ENCODE results near the gene ITGA5. TPM values are rescaled to one million over a fixed set of nuclear protein-coding genes. Genes with fewer than 3 reads are reported as not detected.
"Not testable (repeated sequence)": the region's sequence is repeated elsewhere in the genome, so short reads cannot be mapped to it uniquely, and the experiment has no call there.

The ITGA5 gene
- total RNA-seq, 1 donor from 2014 or later, result 71.1 TPM

GRCh38 chr12:54358191-54358944, 60.7 kb downstream of the ITGA5 start:
- intact Hi-C loops (cut with micrococcal nuclease), result loop anchor here (2.0 kb wide), 3 partner anchors 54 to 202 kb away; partner anchors contain the start of gene NCKAP1L

GRCh38 chr12:54357506-54358190, 61.4 kb downstream of the ITGA5 start:
- intact Hi-C loops (cut with micrococcal nuclease), result loop anchor here (2.0 kb wide), 3 partner anchors 55 to 203 kb away; partner anchors contain the start of gene NCKAP1L

DNA sequence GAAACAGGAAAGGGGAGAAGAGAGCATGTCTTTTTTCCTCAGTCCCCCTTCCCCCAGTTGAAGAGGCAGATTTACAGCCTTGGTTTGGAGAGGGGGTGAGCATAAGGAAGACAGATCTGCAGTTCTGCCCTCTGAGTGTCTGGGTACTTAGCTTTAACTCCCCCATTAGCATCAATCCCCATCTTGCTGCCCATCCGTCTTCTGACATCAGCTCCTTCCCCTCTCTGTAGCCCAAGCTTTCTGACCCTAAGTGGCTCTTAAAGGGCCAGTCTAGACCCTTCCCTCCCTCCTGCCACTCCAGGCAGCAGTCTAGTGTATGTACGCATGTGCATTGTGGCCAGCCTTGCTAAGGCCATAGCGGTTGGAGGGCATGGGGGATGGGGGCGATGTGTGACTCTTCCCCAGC, 62.1 kb downstream of the ITGA5 start:
- intact Hi-C loops (cut with micrococcal nuclease), result no loop called here

DNA sequence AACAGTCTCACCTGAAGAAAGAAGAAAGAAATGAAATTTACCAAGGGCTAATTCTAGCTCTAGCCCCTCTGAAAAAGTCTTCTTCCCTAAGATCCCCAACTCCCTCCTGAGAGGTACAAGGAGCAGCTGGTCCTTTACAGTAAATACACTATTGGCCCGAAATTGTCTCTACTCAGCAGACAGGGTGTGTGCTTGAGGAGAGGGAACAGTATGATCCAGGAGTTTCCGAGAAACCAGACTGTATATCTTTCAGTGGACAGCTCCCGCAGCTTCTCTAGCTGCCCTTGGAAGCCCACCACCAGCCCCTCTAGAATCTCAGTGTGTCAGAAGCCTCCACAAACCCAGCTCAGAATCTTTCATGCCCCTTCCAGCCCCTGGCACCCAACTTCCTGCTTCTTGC, 62.8 kb downstream of the ITGA5 start:
- intact Hi-C loops (cut with micrococcal nuclease), result no loop called here

DNA sequence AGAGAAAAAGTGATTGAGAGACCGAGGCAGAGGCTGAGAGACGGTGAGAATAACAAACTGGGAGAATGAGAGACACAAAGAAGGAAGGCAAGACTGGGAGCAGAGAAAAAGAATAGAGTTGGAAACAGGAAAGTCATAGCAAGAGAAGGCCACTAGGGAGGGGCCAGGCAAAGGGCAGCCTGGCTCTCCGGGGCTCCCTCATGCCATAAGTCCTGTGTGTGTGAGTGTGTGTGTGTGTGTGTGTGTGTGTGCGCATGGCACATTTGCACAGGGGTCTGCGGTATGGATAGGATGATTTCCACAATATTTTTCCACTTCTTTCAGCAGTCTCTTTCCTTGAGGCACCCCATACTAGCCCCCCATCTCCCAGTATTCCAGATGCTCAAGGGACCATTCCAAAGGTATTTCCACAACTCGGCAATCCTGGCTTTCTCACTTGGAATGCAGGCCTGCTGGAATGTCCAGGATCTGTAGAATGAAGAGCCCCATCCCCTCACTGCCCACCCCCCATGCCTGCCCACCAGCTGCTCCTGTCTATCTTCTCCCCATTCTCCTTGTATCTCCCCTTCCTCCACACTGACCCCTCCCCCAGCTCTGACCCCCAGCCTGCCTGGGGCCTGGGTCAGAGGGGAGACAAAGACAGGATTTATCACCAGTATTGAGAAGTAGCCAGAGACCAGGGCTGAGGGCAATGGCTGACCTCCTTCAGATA, 63.8 kb downstream of the ITGA5 start:
- intact Hi-C loops (cut with micrococcal nuclease), result no loop called here

GRCh38 chr12:54354271-54354670, 64.8 kb downstream of the ITGA5 start:
- intact Hi-C loops (cut with micrococcal nuclease), result not testable (repeated sequence)

DNA sequence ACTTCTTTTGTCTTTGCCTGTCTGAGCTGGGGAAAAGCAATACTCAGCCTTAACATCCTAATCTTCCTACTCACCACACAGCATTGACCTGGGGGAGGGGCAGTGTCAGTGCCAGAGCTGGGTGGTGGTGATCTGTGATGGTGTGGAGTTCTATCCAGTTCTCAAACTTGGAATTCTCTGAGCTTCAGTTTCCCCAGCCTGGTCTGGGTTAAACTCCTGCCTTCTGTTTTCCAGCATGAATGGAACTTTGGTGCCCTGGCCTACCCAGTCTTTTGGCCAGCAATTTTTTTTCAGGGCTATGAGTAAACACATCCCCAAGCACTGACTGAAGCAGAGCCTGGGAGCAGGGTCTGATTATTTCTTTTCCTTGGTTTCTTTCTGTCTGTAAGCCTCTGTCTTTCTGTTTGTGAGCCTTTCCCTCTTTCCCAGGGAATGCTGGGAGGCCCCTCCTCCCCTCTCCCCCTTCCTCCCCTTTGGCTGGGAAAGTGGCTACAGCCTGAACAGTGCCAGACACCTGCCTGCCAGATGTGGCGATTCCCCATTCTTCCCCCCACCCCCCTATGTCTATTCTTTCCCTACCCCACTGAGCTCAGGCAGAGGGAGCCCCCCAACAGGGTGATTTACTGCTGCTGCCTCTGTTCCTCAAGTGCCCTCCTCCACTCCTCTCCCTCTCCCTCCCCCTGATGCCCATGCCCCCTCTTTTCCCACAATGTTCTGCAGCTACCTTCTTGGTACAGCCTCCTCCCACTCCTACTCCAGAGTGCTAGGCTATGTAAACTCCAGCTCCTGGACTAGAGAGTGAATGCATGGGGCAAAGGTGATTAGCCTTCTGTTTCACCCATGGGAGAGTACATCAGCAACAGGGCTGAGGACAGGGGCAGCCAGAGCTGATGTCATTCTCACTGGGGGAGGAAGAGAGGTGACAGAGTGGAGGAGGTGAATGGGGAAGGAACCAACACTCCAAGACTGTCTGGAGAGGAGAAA, 65.9 kb downstream of the ITGA5 start:
- intact Hi-C loops (cut with micrococcal nuclease), result no loop called here

DNA sequence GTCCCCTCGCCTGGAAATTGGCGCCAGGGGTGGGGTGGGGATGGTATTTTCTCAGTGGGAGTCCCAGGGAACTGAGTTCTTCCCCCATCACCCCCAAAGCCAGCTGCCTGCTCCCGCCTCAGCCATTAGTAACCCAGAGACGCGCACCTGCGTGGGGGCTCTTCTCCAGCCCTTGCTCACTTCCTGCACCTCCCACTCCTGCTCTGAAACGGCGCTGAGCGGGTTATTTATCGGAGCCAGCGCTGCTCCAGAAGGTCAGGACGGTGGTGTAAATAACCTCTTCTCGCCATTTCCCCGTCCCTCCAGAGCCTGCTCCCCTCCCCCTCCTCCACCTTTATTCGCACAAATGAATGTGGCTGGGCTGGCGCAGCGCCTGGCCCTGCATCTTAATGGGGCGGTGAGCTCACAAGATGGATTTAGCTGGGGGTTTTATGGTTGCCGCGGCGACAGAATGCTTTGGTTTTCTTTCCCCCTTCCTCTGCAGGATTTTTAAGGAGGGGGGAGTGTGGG, 67.0 kb downstream of the ITGA5 start:
- intact Hi-C loops (cut with micrococcal nuclease), result no loop called here

DNA sequence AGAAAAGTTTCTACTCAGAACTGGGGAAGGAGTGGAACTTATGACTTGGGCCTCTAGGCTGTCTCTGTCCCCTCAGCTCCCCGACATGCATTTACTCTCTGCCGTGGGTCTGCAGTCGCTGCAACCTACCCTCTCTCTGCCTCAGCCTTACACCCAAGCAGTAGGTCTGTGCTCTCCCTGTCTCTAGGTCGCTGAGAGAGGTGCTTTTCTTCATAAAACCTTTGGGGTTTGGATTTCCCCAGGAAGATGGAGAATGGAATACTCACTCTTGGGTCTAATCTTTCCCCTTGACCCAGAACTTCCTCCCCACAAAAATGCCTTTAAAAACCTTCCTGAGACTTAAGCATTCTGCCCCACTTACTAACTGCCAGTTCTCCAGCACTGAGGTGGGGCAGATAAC, 67.7 kb downstream of the ITGA5 start:
- intact Hi-C loops (cut with micrococcal nuclease), result no loop called here

DNA sequence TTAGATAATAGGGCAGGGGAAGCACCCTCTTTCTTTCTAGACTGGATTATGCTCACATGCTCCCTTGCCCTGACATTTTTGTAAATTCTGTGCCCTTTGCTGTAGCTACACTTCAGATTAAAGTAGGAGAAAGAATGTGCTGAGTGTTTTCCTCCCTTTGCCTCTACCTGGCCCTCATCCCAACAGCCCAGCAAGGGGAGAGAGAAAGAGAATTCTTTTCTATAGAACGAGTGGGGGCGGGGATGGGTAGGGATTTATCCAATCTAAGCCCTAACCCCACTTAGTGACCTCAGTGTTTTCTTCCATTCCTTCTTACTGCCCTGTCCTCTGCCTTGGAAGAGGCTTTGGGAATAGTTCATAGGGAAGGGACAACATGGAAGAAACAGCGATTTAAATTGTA, 68.3 kb downstream of the ITGA5 start:
- intact Hi-C loops (cut with micrococcal nuclease), result no loop called here

DNA sequence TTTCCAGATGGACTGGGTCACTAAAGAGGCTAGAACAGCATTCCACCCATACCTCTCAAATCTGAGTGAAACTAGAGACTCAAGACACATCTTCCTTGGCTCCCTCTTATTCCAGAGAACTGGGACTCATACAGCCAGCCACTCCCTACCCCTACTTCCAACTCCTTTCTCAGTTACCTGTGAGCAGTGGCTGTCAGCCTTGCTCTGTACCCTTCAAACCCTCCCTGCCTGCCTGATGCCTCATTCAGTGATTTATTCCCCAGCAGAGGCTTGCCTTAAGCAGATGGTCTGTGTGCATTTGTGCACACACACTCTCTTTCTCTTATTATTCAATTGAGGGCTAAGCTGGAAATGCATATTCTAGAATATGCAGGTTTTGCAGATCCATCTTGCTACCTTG, 69.4 kb downstream of the ITGA5 start:
- intact Hi-C loops (cut with micrococcal nuclease), result no loop called here

DNA sequence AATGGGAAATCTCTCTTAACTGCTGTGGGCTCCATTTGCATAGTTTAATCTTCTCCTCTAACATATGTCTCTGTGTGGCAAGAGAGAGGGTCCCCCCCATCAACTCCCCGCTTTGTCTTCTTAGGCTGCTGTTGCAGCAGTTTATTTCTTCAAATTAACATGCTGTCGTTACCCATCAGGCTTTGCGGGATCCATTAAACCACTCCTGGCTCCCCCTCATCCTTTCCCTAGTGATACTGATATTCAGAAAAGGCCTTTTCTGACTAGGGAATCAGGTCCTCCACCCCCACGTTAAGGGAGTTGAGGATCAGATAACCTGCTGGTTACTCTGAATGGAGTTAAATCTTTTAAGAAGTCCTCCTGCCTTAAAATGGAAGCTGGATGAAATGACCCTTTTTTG, 70.0 kb downstream of the ITGA5 start:
- intact Hi-C loops (cut with micrococcal nuclease), result no loop called here

Other genes starting within 250 kb of the ITGA5 start
- 28.7 and 30.2 TPM in 2 replicates for gene SMUG1, start 230.3 kb downstream of the ITGA5 start, total RNA-seq
- 123 and 125 TPM in 2 replicates for gene CBX5, start 139.1 kb downstream of the ITGA5 start, total RNA-seq
- gene HNRNPA1, start 138.5 kb downstream of the ITGA5 start, total RNA-seq, result 1,289 and 1,304 TPM in 2 replicates
- not detected in 2 replicates for gene NFE2, start 118.3 kb downstream of the ITGA5 start, total RNA-seq
- 152 and 153 TPM in 2 replicates for gene COPZ1, start 94.1 kb downstream of the ITGA5 start, total RNA-seq
- 2.4 and 3.5 TPM in 2 replicates for gene GPR84, start 54.8 kb downstream of the ITGA5 start, total RNA-seq
- 0.66 and 1.2 TPM in 2 replicates for gene ZNF385A, start 34.5 kb downstream of the ITGA5 start, total RNA-seq
- gene GTSF1, start 54.3 kb upstream of the ITGA5 start, total RNA-seq, result 7.6 and 9.5 TPM in 2 replicates
- gene NCKAP1L, start 78.5 kb upstream of the ITGA5 start, total RNA-seq, result 167 and 171 TPM in 2 replicates
- 24.3 and 24.5 TPM in 2 replicates for gene PDE1B, start 130.3 kb upstream of the ITGA5 start, total RNA-seq
- not detected in 2 replicates for gene PPP1R1A, start 169.4 kb upstream of the ITGA5 start, total RNA-seq
- not detected in 2 replicates for gene LACRT, start 215.6 kb upstream of the ITGA5 start, total RNA-seq
- gene DCD, start 229.1 kb upstream of the ITGA5 start, total RNA-seq, result not detected in 2 replicates